HG02884 (cell line): Measurements from ENCODE around the gene ABI3BP.
A peak's percentile ranks its signal among the peaks of the same experiment; 100 is the strongest.

Experiments
- ATAC-seq: cut with Tn5 transposase; IDR thresholded peaks from one replicate; pipeline ENCODE4 v1.9.1; 2021; ENCODE audit warnings: mild to moderate bottlenecking, moderate library complexity; ENCODE audit not compliant: unreplicated experiment

Gene ABI3BP

GRCh38 chr3:100782906-100783305 is 210.3 kb downstream of the ABI3BP start:
- no peak for ATAC-seq

DNA sequence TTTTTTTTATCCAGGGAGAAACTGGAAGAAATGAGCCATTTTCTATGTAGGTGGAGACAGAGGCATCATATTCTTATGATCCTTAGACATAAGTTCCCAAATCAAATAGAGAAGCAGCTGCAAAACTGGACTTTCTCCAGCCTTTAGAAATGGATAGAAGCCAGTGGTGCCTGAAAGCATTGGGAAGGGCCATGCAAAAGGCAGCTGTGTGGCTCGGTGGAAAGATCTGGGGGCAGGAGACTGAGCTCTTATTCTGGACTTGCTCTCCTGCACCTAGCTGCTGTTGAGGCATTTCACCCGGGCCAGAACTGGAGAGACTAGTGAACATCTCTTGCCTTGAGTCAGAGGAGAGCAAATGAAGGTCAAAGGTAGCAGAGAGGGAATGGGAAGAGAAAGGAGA is 210.9 kb downstream of the ABI3BP start:
- ATAC-seq: no peak

DNA sequence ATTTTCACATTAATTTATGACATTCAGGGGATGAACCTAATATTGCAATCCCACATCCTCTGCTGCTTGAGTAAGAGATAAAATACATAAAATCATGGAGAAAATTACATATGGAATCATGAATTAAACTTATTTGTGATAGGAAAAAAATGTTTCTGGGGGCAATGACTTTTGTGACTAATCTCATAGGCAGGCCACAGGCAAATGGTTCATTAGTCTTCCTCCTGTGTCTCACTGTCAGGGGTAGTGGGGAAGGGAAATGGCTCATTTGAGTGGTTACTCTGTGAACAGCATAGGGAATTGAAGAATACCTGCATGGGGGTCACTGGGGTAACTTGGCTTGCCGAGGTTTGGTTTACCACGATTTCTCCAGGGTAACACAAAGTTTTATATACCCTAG is 211.9 kb downstream of the ABI3BP start:
- ATAC-seq: no peak

DNA sequence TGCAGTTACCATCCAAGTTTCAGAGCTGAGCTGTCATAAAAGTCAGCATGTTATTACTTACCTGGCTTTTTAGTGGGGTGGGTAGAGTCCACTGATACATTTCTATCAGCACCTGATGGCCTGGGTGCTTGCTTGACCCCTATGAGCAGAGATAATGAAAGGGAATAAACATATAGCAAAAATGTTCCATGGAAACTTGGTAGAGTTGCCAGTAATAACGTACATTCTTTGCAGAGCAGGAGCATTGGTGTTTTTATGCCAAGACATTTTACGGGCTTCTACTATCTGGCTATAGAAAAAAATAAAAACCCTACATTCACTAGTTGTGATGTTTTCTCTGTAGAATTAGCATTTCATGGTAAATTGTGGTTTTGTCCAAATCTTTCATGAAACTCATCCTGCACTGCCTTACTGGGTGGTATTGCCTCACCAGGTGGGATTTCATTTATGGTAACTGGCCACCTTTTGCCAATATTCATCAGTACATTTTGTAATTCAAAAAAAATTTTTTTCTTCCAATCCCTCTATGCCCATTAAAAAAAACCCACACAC is 213.1 kb downstream of the ABI3BP start:
- ATAC-seq: no peak

DNA sequence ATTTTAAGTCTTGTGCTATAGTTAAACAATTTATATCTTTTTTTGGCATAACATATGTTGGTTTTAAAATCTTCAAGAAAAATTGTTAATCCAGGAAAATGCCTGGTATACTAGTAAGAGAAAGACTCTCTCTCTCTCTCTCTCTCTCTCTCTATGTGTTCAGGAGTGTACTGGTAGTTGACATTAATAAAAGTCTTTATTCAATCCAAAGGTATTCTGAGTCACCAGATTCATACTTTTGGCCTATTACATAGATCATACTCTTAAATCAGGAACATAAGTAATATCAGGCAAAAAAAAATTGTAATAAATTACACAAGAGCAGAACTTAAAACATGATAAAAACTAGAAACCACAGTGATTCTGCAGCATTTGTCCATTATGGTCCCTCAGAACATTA is 213.7 kb downstream of the ABI3BP start:
- ATAC-seq: no peak

DNA sequence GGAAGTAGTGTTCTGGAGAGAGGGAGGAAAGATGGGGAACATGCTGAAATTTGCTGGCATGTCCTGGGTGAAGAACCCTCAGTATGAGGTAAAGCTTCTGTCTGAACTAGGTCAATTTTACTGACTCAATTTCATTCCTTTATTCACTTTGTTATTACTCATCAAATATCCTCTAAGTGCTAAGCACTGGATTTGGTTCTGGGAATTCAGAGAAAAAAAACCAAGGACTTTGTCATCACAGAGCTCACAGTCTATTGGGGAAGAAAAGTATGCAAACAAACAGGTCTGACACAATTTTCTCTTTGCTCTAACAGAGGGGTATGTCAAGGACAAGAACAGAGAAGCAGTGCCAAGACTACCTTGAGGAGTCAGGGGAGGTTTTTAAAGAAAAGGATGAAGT is 215.9 kb downstream of the ABI3BP start:
- no peak for ATAC-seq

- no peak for ATAC-seq
Observed at GRCh38 chr3:100776746-100777145, 216.5 kb downstream of the ABI3BP start.

GRCh38 chr3:100776097-100776729 is 217.0 kb downstream of the ABI3BP start:
- no peak for ATAC-seq

- ATAC-seq: no peak
Observed at GRCh38 chr3:100775669-100776068, 217.6 kb downstream of the ABI3BP start.

GRCh38 chr3:100775226-100775625 is 218.0 kb downstream of the ABI3BP start:
- ATAC-seq: no peak

DNA sequence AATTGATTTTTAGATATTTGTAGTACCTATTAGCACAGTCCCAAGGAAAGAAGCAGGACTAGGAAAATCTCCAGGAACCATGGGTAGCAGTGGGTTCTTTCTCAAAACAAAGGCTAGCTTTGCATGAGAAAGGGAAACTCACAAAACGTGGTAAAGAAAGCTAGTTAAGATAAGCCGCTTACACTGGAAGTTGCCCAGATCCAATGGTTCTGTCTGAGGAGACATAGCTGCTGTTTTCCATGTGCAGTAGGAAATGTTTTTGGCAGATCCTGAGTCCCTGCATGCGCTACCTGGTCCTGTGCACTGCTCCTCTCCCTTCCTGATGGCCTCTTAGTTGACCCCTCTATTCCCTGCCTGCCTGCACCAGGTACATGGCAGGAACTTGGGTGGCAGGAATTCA is 223.5 kb downstream of the ABI3BP start:
- ATAC-seq: no peak

DNA sequence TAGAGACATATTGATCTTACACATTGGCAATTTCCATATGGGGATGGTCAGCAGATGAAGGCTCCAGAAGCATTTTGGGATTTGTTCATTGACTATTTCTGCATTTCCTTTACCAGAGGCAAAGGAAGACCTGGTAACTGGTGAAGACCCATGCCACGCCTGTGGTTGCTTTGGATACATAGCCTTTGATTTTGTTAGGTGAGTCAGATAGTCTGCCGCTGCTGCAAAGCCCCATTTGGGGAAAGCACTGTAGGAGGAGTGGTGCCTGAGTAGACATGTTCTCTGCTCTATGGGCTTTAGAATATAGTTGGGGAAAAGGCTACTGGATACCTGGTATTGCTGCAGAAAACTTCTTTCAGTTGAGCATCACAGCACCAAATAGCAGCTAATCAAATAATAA is 227.2 kb downstream of the ABI3BP start:
- ATAC-seq: no peak

GRCh38 chr3:100765437-100765975 is 227.7 kb downstream of the ABI3BP start:
- no peak for ATAC-seq

GRCh38 chr3:100761951-100762350 is 231.3 kb downstream of the ABI3BP start:
- ATAC-seq: no peak

GRCh38 chr3:100761211-100761942 is 231.8 kb downstream of the ABI3BP start:
- ATAC-seq: peak; percentile 76

GRCh38 chr3:100760377-100760776 is 232.8 kb downstream of the ABI3BP start:
- ATAC-seq: no peak

GRCh38 chr3:100759950-100760349 is 233.3 kb downstream of the ABI3BP start:
- ATAC-seq: no peak

DNA sequence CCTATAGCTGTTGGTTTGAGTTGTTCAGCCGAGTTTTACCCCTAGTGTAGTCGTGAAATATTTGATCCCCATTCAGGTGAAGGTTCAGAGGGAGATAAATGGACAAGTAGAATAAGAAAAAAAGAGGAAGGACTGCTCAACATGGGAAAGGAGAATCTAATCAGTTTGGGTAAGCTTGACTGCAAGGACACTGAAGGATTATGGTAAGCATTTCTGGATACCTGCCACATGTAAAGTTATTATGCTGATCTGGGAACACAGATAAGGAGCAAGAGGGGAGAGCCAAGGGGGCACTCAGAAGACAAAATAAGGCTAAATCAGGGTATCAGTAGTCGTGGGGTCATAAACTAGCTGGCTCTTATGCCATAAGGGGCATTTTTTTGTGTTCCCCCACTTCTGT is 234.1 kb downstream of the ABI3BP start:
- ATAC-seq: no peak

DNA sequence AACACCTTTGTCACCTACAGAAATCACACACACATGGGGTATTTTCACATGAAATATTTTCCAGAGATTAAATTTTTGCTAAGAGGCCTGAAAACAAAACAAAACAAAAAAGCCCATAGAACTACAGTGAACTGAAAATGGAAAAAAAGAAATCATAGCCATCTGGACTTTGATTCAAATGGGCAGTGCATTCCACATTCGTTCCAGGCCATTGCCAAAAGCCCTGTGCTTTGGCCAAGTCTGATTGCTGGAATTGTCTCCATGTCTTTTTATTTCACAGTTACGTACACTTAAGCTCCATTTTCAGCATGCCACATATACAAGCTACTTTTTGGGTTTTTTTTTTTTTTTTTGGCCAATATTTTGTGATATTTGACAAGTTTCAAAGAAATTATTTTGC is 236.8 kb downstream of the ABI3BP start:
- ATAC-seq: no peak

DNA sequence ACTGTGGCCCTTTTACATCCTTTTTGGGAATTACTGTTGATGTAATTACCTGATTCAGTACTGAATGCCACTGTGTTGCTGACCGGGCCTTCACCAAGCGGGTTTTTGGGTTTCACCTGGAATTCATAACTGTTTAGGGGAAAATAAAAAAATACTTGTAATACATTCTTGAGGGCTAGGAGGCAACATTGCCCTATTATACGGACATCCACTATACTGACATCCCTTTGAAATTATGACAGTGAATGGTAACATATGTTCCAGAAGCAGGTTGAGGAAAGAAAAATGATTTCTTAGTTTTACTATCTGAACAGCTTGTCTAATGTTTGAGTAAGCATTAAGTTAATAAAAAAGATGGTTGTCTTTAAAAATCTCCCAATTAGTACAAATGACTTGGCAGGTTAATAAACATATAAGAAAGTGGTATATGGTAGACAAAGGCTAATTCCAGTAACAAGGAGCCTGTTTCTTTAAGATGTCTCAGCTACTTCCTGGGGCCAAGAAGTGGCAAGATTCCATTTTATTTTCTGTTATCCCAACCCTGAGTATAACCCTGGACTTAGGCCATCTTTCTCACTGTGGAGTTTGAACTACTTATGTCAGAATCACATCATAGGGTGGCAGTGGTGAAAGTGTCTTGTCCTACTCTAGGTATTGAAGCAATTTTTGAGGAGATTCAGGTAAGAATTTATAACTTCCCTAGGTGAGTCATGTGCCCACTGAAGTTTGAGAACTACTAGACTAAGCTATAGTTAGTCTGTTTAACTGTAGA is 238.5 kb downstream of the ABI3BP start:
- no peak for ATAC-seq

DNA sequence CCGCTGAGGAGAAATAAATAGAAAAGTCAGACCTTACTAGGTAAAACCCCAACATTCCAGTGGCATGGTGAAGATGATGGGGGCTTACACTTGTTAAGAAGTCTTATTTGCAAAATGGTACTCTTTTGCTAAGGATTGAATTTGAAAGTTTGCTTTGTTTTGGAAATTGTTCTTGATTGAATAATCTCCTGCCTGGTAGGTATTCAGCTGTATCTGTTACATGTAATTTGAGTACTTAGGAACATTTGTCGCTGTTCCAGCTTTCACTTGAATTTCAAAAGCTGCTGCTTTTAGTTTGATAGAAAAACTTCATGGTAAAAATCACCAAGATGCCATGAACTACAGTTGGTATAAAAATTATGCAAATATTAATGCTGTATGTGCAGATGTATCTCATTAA is 239.4 kb downstream of the ABI3BP start:
- ATAC-seq: no peak
